IMR-90 (cell line): Measurements from ENCODE around the gene PSMB1.

ENCODE experiments used
- CEBPB ChIP-seq: IDR thresholded peaks from 2 replicates; pipeline ENCODE4 v1.6.1; 2012; ENCODE audit warnings: low read depth, low read length, improper control_type of control experiment
- CTCF ChIP-seq: conservative IDR thresholded peaks from 2 replicates; pipeline ENCODE4 v1.5.1; 2012; ENCODE audit warnings: mild to moderate bottlenecking, low read depth, low read length, improper control_type of control experiment
- FOS ChIP-seq: fragments of 150-350 bp; IDR thresholded peaks from 2 replicates; pipeline ENCODE4 v1.6.1; 2016; ENCODE audit warnings: low read depth, low read length
- MAZ ChIP-seq: IDR thresholded peaks from 2 replicates; pipeline ENCODE4 v1.6.1; 2012; ENCODE audit warnings: low read depth, mild to moderate bottlenecking, low read length, improper control_type of control experiment, moderate library complexity, borderline replicate concordance
- NFE2L2 ChIP-seq: fragments of 150-350 bp; IDR thresholded peaks from 2 replicates; pipeline ENCODE4 v1.6.1; 2016; ENCODE audit warnings: low read depth, mild to moderate bottlenecking, low read length
- POLR2A ChIP-seq: IDR thresholded peaks from 2 replicates; pipeline ENCODE4 v1.6.1; 2012; ENCODE audit warnings: mild to moderate bottlenecking, low read depth, low read length
- RAD21 ChIP-seq: IDR thresholded peaks from 2 replicates; pipeline ENCODE4 v1.6.1; 2012; ENCODE audit warnings: low read length, improper control_type of control experiment
- RFX5 ChIP-seq: IDR thresholded peaks from 2 replicates; pipeline ENCODE4 v1.8.0; 2012; ENCODE audit warnings: low read depth, mild to moderate bottlenecking, low read length, moderate library complexity

GRCh38 chr6:170505306-170505705 is 47.8 kb downstream of the PSMB1 start:
- TF ChIP-seq CTCF: no peak
- no peak for TF ChIP-seq NFE2L2
- no peak for TF ChIP-seq POLR2A
- no peak for TF ChIP-seq MAZ
- no peak for TF ChIP-seq FOS
- no peak for TF ChIP-seq RAD21
- no peak for TF ChIP-seq RFX5
- TF ChIP-seq CEBPB: no peak
